Smooth muscle cell of the pulmonary artery (primary cell): ENCODE measurements around the gene LIPT2. TPM values are rescaled to one million over a fixed set of nuclear protein-coding genes. Genes with fewer than 3 reads are reported as not detected.

Experiments used
- total RNA-seq: library from RNA; depleted of rRNA; stranded (reverse); fragments of >200 nt; gene quantifications from 2 replicates; pipeline ENCODE4 v1.2.3, GENCODE V29; 2014

LIPT2 gene
- 1.5 and 1.6 TPM in 2 replicates for total RNA-seq

GRCh38 chr11:74492974-74493790 lies at the start of gene LIPT2:
Gene LIPT2, minus strand, starts transcription at chr11:74493724. Its CDS starts 21 bp downstream, at chr11:74493703.

GRCh38 chr11:74466916-74467885 lies 26.3 kb downstream of the LIPT2 start, which contains the start of gene KCNE3:
Gene KCNE3, minus strand, starts transcription at chr11:74467549. Its CDS starts 9,986 bp downstream, at chr11:74457563.

Other genes starting within 250 kb of the LIPT2 start
- 36.9 and 39.1 TPM in 2 replicates for gene P4HA3, start 182.1 kb downstream of the LIPT2 start, total RNA-seq
- 7.0 and 10.6 TPM in 2 replicates for gene PGM2L1, start 95.3 kb downstream of the LIPT2 start, total RNA-seq
- gene KCNE3, start 26.2 kb downstream of the LIPT2 start, total RNA-seq: 2.6 and 3.5 TPM in 2 replicates
- 7.7 and 9.7 TPM in 2 replicates for gene POLD3, start 98.9 kb upstream of the LIPT2 start, total RNA-seq
- not detected in 2 replicates for gene CHRDL2, start 237.7 kb upstream of the LIPT2 start, total RNA-seq